SU-DHL-6 (cell line): Measurements from ENCODE around the gene CLDN1.

ENCODE experiments used
- H2AFZ ChIP-seq: fragments of 200-600 bp; sonication (generic); 2 replicates; pipeline ENCODE4 v1.6.1; 2014; ENCODE audit warnings: low read depth, mild to moderate bottlenecking, moderate library complexity, mixed read lengths, antibody characterized with exemption, low read length; ENCODE audit not compliant: severe bottlenecking
- H3F3A ChIP-seq: fragments of 200-600 bp; shearing (Covaris generic); 2 replicates; pipeline ENCODE4 v1.6.0; 2016; ENCODE audit warnings: antibody characterized with exemption, mild to moderate bottlenecking; ENCODE audit not compliant: insufficient read depth
- H3K27ac ChIP-seq: fragments of 200-600 bp; sonication (generic); 2 replicates; pipeline ENCODE4 v1.5.1; 2016; ENCODE audit warnings: low read depth, mild to moderate bottlenecking, low read length, moderate library complexity, mixed read lengths
- H3K27me3 ChIP-seq: fragments of 200-600 bp; sonication (generic), shearing (Covaris generic); 2 replicates; pipeline ENCODE4 v1.6.0; 2014; ENCODE audit warnings: mild to moderate bottlenecking, low read length
- H3K36me3 ChIP-seq: fragments of 200-600 bp; sonication (generic); 2 replicates; pipeline ENCODE4 v1.6.1; 2014; ENCODE audit warnings: mild to moderate bottlenecking, low read length, mixed read lengths
- H3K4me2 ChIP-seq: fragments of 300-600, 200-600 bp; shearing (Covaris generic), sonication (generic); 2 replicates; pipeline ENCODE4 v1.6.0; 2014; ENCODE audit warnings: low read length, low read depth, mild to moderate bottlenecking; ENCODE audit not compliant: poor library complexity, severe bottlenecking
- H3K4me3 ChIP-seq: fragments of 200-600 bp; sonication (generic); 2 replicates; pipeline ENCODE4 v1.5.1; 2014; ENCODE audit warnings: antibody characterized with exemption, low read length, mild to moderate bottlenecking, mixed read lengths; ENCODE audit not compliant: insufficient read depth, poor library complexity, severe bottlenecking
- H3K79me2 ChIP-seq: fragments of 200-600 bp; sonication (generic); 2 replicates; pipeline ENCODE4 v1.6.1; 2014; ENCODE audit warnings: mild to moderate bottlenecking, low read length, moderate library complexity; ENCODE audit not compliant: insufficient read depth
- H3K9ac ChIP-seq: fragments of 200-600 bp; sonication (generic); 2 replicates; pipeline ENCODE4 v1.7.0; 2014; ENCODE audit warnings: mild to moderate bottlenecking, low read length
- H3K9me2 ChIP-seq: fragments of 200-600 bp; sonication (generic); replicated peaks from 2 replicates; pipeline ENCODE4 v1.6.1; 2014; ENCODE audit warnings: low read length; ENCODE audit not compliant: insufficient read depth
- H3K9me3 ChIP-seq: fragments of 200-600 bp; sonication (generic); 2 replicates; pipeline ENCODE4 v1.6.1; 2014; ENCODE audit warnings: low read length, mixed read lengths; ENCODE audit not compliant: insufficient read depth
- H4K20me1 ChIP-seq: fragments of 200-600 bp; sonication (generic); 2 replicates; pipeline ENCODE4 v1.6.1; 2014; ENCODE audit warnings: low read depth, mild to moderate bottlenecking, antibody characterized with exemption, low read length, moderate library complexity, mixed read lengths
- CTCF ChIP-seq: fragments of 200-600 bp; sonication (generic); IDR thresholded peaks from one replicate; pipeline ENCODE4 v1.5.1; 2017; ENCODE audit warnings: antibody characterized with exemption, mild to moderate bottlenecking, low read length, moderate library complexity; ENCODE audit not compliant: insufficient read depth, poor library complexity, severe bottlenecking
- EZH2phosphoT487 ChIP-seq: fragments of 200-600 bp; sonication (generic), shearing (Covaris generic); conservative IDR thresholded peaks from 2 replicates; pipeline ENCODE4 v1.6.1; 2018; ENCODE audit warnings: mild to moderate bottlenecking, antibody characterized with exemption, low read length, moderate library complexity, mixed read lengths

CLDN1 gene

GRCh38 chr3:190326930-190327329 lies 4.7 kb upstream of the CLDN1 start:
- Histone ChIP-seq H4K20me1 (no peaks in the 10 kb centered on the region), H2AFZ (no peak overlapping the region), H3K9me3 (no peaks in the 10 kb centered on the region), H3K36me3 (no peaks in the 10 kb centered on the region), H3F3A (no peaks in the 10 kb centered on the region), H3K4me2 (no peak overlapping the region), H3K27me3 (no peaks in the 10 kb centered on the region), H3K4me3 (no peak overlapping the region), H3K9ac (no peak overlapping the region), H3K9me2 (no peaks in the 10 kb centered on the region), H3K79me2 (no peaks in the 10 kb centered on the region), H3K27ac (no peak overlapping the region)
- TF ChIP-seq EZH2phosphoT487: no peak
- no peak for TF ChIP-seq CTCF

- no peak overlapping the region for H3K27ac ChIP-seq
- H3K27me3 ChIP-seq: no peaks in the 10 kb centered on the region
- H3K79me2 ChIP-seq: no peaks in the 10 kb centered on the region
- H3K9me3 ChIP-seq: no peaks in the 10 kb centered on the region
- H3F3A ChIP-seq: no peaks in the 10 kb centered on the region
- no peaks in the 10 kb centered on the region for H3K9me2 ChIP-seq
- H2AFZ ChIP-seq: no peak overlapping the region
- no peaks in the 10 kb centered on the region for H3K36me3 ChIP-seq
- TF ChIP-seq EZH2phosphoT487 (no peak), CTCF (no peak)
- H3K4me2 ChIP-seq: no peak overlapping the region
- no peaks in the 10 kb centered on the region for H4K20me1 ChIP-seq
- no peak overlapping the region for H3K4me3 ChIP-seq
- H3K9ac ChIP-seq: no peak overlapping the region
Observed at GRCh38 chr3:190326361-190326760, 4.1 kb upstream of the CLDN1 start.

- Histone ChIP-seq H3K9me3 (no peaks in the 10 kb centered on the region), H3K27me3 (no peaks in the 10 kb centered on the region), H3K9ac (no peak overlapping the region), H3K79me2 (no peaks in the 10 kb centered on the region), H3K4me3 (no peak overlapping the region), H3K36me3 (no peaks in the 10 kb centered on the region), H3K4me2 (no peak overlapping the region), H3F3A (no peaks in the 10 kb centered on the region), H3K9me2 (no peaks in the 10 kb centered on the region), H3K27ac (no peak overlapping the region), H4K20me1 (no peaks in the 10 kb centered on the region), H2AFZ (no peak overlapping the region)
- no peak for TF ChIP-seq EZH2phosphoT487
- no peak for TF ChIP-seq CTCF
Observed at GRCh38 chr3:190325923-190326322, 3.7 kb upstream of the CLDN1 start.

GRCh38 chr3:190323246-190323626 lies 990 bp upstream of the CLDN1 start:
- Histone ChIP-seq H3K79me2 (no peaks in the 10 kb centered on the region), H3K4me2 (no peak overlapping the region)

More at GRCh38 chr3:190323246-190323626, 990 bp upstream of the CLDN1 start:
- Histone ChIP-seq H3K9me3 (no peaks in the 10 kb centered on the region), H4K20me1 (no peaks in the 10 kb centered on the region), H3K27ac (no peak overlapping the region), H3F3A (no peaks in the 10 kb centered on the region), H2AFZ (no peak overlapping the region), H3K27me3 (no peaks in the 10 kb centered on the region), H3K9ac (no peak overlapping the region), H3K4me3 (no peak overlapping the region), H3K9me2 (no peaks in the 10 kb centered on the region), H3K36me3 (no peaks in the 10 kb centered on the region)
- TF ChIP-seq EZH2phosphoT487 (no peak), CTCF (no peak)
